HG03060 (cell line): ENCODE measurements around the gene ACAD11.
"Not testable (repeated sequence)": the region's sequence is repeated elsewhere in the genome, so short reads cannot be mapped to it uniquely, and the experiment has no call there.

Source experiments
- ATAC-seq: cut with Tn5 transposase; IDR thresholded peaks from one replicate; pipeline ENCODE4 v1.9.1; 2021; ENCODE audit warnings: low read depth, moderate number of reproducible peaks; ENCODE audit not compliant: unreplicated experiment

ACAD11 gene

GRCh38 chr3:132556508-132557159, 103.0 kb downstream of the ACAD11 start:
- ATAC-seq: no peak

- ATAC-seq: not testable (repeated sequence)
These were observed 103.6 kb downstream of the ACAD11 start for GRCh38 chr3:132556036-132556386.

- no peak for ATAC-seq
These were observed 104.1 kb downstream of the ACAD11 start for GRCh38 chr3:132555306-132556035.

- ATAC-seq: no peak
These were observed 105.2 kb downstream of the ACAD11 start for GRCh38 chr3:132554437-132554836.

GRCh38 chr3:132553826-132554225, 105.8 kb downstream of the ACAD11 start:
- no peak for ATAC-seq

- no peak for ATAC-seq
These were observed 108.9 kb downstream of the ACAD11 start for GRCh38 chr3:132550579-132551305.

GRCh38 chr3:132549890-132550578, 109.6 kb downstream of the ACAD11 start:
- peak; percentile 86 for ATAC-seq

GRCh38 chr3:132549169-132549568, 110.4 kb downstream of the ACAD11 start:
- no peak for ATAC-seq

GRCh38 chr3:132545471-132545870, 114.1 kb downstream of the ACAD11 start:
- no peak for ATAC-seq

- ATAC-seq: no peak
These were observed 115.5 kb downstream of the ACAD11 start for GRCh38 chr3:132544130-132544529.

GRCh38 chr3:132543011-132543739, 116.4 kb downstream of the ACAD11 start:
- ATAC-seq: no peak

GRCh38 chr3:132542577-132542976, 117.0 kb downstream of the ACAD11 start:
- no peak for ATAC-seq

GRCh38 chr3:132539681-132540080, 119.9 kb downstream of the ACAD11 start:
- no peak for ATAC-seq

GRCh38 chr3:132538072-132538471, 121.5 kb downstream of the ACAD11 start:
- no peak for ATAC-seq

GRCh38 chr3:132537297-132537696, 122.3 kb downstream of the ACAD11 start:
- ATAC-seq: no peak

- ATAC-seq: no peak
These were observed 123.0 kb downstream of the ACAD11 start for GRCh38 chr3:132536442-132537153.

- ATAC-seq: no peak
These were observed 123.8 kb downstream of the ACAD11 start for GRCh38 chr3:132535575-132536441.

GRCh38 chr3:132530624-132531023, 129.0 kb downstream of the ACAD11 start:
- no peak for ATAC-seq

GRCh38 chr3:132522353-132522752, 137.3 kb downstream of the ACAD11 start:
- ATAC-seq: no peak
